Measurements from ENCODE around the gene ACSS2.

Gene ACSS2, protein sequence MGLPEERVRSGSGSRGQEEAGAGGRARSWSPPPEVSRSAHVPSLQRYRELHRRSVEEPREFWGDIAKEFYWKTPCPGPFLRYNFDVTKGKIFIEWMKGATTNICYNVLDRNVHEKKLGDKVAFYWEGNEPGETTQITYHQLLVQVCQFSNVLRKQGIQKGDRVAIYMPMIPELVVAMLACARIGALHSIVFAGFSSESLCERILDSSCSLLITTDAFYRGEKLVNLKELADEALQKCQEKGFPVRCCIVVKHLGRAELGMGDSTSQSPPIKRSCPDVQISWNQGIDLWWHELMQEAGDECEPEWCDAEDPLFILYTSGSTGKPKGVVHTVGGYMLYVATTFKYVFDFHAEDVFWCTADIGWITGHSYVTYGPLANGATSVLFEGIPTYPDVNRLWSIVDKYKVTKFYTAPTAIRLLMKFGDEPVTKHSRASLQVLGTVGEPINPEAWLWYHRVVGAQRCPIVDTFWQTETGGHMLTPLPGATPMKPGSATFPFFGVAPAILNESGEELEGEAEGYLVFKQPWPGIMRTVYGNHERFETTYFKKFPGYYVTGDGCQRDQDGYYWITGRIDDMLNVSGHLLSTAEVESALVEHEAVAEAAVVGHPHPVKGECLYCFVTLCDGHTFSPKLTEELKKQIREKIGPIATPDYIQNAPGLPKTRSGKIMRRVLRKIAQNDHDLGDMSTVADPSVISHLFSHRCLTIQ

GRCh38 chr20:34876406-34877282, at the start of gene ACSS2:
Gene ACSS2 (plus strand): TSS chr20:34876612. CDS start chr20:34876646, 34 bp downstream.
- H3K9me3 ChIP-seq (ENCODE audit: control insufficient read depth, insufficient read depth, low read length), result no peaks in the 10 kb centered on the region
- H3K4me3 ChIP-seq (ENCODE audit: low read depth, low read length), result peak within 1 kb of the TSS; percentile 84
- H3K27ac ChIP-seq (ENCODE audit: low read depth, low read length), result no peak within 1 kb of the TSS
- H3K36me3 ChIP-seq (ENCODE audit: control insufficient read depth, insufficient read depth, low read length), result no peaks in the 10 kb centered on the region
- no peak within 1 kb of the TSS for H3K9ac ChIP-seq (ENCODE audit: low read depth, low read length)
- H3K27me3 ChIP-seq (ENCODE audit: control insufficient read depth, insufficient read depth, low read length), result peaks cover 28% of the 10 kb centered on the region
- H3K4me1 ChIP-seq (ENCODE audit: control insufficient read depth, insufficient read depth, low read length), result peaks cover 24% of the 10 kb centered on the region

DNA sequence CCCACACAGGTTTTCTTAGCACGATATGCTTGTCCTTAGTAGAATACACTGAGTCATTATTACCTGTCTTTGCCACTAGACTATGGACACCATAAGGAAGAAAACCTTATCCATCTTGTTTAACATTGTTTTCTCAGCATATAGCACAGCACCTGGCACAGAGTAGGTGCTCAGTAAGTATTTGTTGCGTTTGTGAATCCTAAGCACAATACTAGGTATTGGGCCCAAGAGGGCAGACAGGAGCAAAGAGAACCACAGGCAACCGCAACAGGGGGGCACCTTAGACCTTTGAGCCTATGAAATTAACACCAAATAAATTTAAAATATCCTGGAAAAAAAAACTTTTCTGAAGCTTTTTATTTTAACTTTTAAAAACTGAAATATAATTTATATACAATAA, 47.2 kb upstream of the ACSS2 start:
- no peaks in the 10 kb centered on the region for H3K9me3 ChIP-seq (ENCODE audit: control insufficient read depth, insufficient read depth, low read length)
- peaks cover under 1% of the 10 kb centered on the region for H3K4me1 ChIP-seq (ENCODE audit: control insufficient read depth, insufficient read depth, low read length)
- no peak overlapping the region for H3K4me3 ChIP-seq (ENCODE audit: low read depth, low read length)
- no peak overlapping the region for H3K27ac ChIP-seq (ENCODE audit: low read depth, low read length)
- H3K36me3 ChIP-seq (ENCODE audit: control insufficient read depth, insufficient read depth, low read length), result no peaks in the 10 kb centered on the region
- no peak overlapping the region for H3K9ac ChIP-seq (ENCODE audit: low read depth, low read length)
- H3K27me3 ChIP-seq (ENCODE audit: control insufficient read depth, insufficient read depth, low read length), result no peaks in the 10 kb centered on the region

GRCh38 chr20:34831936-34832335, 44.5 kb upstream of the ACSS2 start:
- Histone ChIP-seq H3K4me3 (ENCODE audit: low read depth, low read length) (no peak overlapping the region), H3K9ac (ENCODE audit: low read depth, low read length) (no peak overlapping the region), H3K27ac (ENCODE audit: low read depth, low read length) (no peak overlapping the region), H3K4me1 (ENCODE audit: control insufficient read depth, insufficient read depth, low read length) (no peaks in the 10 kb centered on the region), H3K36me3 (ENCODE audit: control insufficient read depth, insufficient read depth, low read length) (no peaks in the 10 kb centered on the region), H3K27me3 (ENCODE audit: control insufficient read depth, insufficient read depth, low read length) (no peaks in the 10 kb centered on the region), H3K9me3 (ENCODE audit: control insufficient read depth, insufficient read depth, low read length) (no peaks in the 10 kb centered on the region)

DNA sequence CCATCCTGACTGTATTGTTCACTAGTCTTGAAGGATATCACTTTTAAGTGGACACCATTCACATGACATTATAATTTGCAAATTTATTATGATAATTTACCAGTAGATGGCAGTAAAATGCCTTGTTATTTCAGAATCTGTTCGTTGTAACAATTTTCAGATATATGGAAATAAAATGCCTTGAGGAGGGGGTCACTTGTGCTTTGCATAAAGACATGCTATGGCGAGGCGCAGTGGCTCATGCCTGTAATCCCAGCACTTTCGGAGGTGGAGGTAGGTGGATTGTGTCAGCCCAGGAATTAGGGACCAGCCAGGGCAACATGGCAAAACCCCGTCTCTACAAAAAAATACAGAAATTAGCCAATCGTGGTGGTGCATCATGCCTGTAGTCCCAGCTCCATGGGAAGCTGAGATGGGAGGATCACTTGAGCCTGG, 41.9 kb upstream of the ACSS2 start:
- Histone ChIP-seq H3K4me1 (ENCODE audit: control insufficient read depth, insufficient read depth, low read length) (no peaks in the 10 kb centered on the region), H3K4me3 (ENCODE audit: low read depth, low read length) (no peak overlapping the region), H3K27ac (ENCODE audit: low read depth, low read length) (no peak overlapping the region), H3K36me3 (ENCODE audit: control insufficient read depth, insufficient read depth, low read length) (no peaks in the 10 kb centered on the region), H3K27me3 (ENCODE audit: control insufficient read depth, insufficient read depth, low read length) (no peaks in the 10 kb centered on the region), H3K9ac (ENCODE audit: low read depth, low read length) (no peak overlapping the region), H3K9me3 (ENCODE audit: control insufficient read depth, insufficient read depth, low read length) (no peaks in the 10 kb centered on the region)

- H3K27ac ChIP-seq (ENCODE audit: low read depth, low read length), result no peak overlapping the region
- no peaks in the 10 kb centered on the region for H3K27me3 ChIP-seq (ENCODE audit: control insufficient read depth, insufficient read depth, low read length)
- no peak overlapping the region for H3K4me3 ChIP-seq (ENCODE audit: low read depth, low read length)
Measured at GRCh38 chr20:34842143-34842542, 34.3 kb upstream of the ACSS2 start.

DNA sequence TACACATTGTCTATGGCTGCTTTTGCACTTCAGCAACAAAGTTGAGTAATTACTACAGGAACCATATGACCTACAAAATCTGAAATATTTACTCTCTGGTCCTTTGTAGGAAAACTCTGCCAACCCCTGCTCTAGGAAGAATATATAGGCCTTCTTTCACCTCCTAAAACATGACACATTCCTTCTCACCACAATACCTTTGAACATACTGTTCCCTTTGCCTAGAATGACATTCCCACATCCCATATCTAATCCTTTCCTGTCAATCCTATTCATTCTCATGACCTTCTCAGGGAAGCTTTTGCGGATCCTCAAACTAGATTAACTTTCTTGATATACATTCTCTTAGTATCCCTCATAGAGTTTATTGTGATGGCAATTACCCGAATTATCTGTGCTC, 33.0 kb upstream of the ACSS2 start:
- H3K9ac ChIP-seq (ENCODE audit: low read depth, low read length), result no peak overlapping the region
- no peaks in the 10 kb centered on the region for H3K9me3 ChIP-seq (ENCODE audit: control insufficient read depth, insufficient read depth, low read length)
- no peak overlapping the region for H3K27ac ChIP-seq (ENCODE audit: low read depth, low read length)
- H3K4me1 ChIP-seq (ENCODE audit: control insufficient read depth, insufficient read depth, low read length), result no peaks in the 10 kb centered on the region
- no peaks in the 10 kb centered on the region for H3K27me3 ChIP-seq (ENCODE audit: control insufficient read depth, insufficient read depth, low read length)
- peaks cover 12% of the 10 kb centered on the region for H3K36me3 ChIP-seq (ENCODE audit: control insufficient read depth, insufficient read depth, low read length)
- no peak overlapping the region for H3K4me3 ChIP-seq (ENCODE audit: low read depth, low read length)

More at GRCh38 chr20:34842143-34842542, 34.3 kb upstream of the ACSS2 start:
- H3K9me3 ChIP-seq (ENCODE audit: control insufficient read depth, insufficient read depth, low read length), result no peaks in the 10 kb centered on the region
- H3K36me3 ChIP-seq (ENCODE audit: control insufficient read depth, insufficient read depth, low read length), result peaks cover 8% of the 10 kb centered on the region; the same call in 1 of the 2 replicates
- H3K4me1 ChIP-seq (ENCODE audit: control insufficient read depth, insufficient read depth, low read length), result no peaks in the 10 kb centered on the region
- no peak overlapping the region for H3K9ac ChIP-seq (ENCODE audit: low read depth, low read length)

GRCh38 chr20:34848597-34848996, 27.8 kb upstream of the ACSS2 start:
- no peaks in the 10 kb centered on the region for H3K27me3 ChIP-seq (ENCODE audit: control insufficient read depth, insufficient read depth, low read length)
- H3K36me3 ChIP-seq (ENCODE audit: control insufficient read depth, insufficient read depth, low read length), result peaks cover 39% of the 10 kb centered on the region

DNA sequence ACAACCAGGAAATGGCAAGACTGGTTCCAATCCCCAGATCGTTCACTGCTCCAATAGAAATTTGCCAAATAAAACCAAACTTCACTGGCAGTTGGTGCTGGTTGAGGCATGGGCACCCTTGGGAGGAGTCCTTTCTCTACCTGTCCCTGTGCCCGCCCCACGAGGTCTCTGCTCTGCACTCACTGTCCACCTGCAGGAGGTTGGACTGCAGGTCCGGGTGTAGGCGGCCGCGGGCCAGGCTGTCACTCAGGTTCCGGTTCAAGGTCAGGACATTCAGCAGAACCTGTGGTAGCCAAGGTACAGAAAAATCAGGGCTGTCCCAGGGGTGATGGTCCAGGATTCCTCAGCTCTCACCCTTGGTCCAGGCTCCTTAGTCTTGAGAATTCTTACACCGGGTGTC, 26.6 kb upstream of the ACSS2 start:
- no peak overlapping the region for H3K27ac ChIP-seq (ENCODE audit: low read depth, low read length)
- no peaks in the 10 kb centered on the region for H3K9me3 ChIP-seq (ENCODE audit: control insufficient read depth, insufficient read depth, low read length)
- H3K36me3 ChIP-seq (ENCODE audit: control insufficient read depth, insufficient read depth, low read length), result peaks cover 41% of the 10 kb centered on the region
- no peak overlapping the region for H3K4me3 ChIP-seq (ENCODE audit: low read depth, low read length)
- no peaks in the 10 kb centered on the region for H3K27me3 ChIP-seq (ENCODE audit: control insufficient read depth, insufficient read depth, low read length)
- no peak overlapping the region for H3K9ac ChIP-seq (ENCODE audit: low read depth, low read length)
- no peaks in the 10 kb centered on the region for H3K4me1 ChIP-seq (ENCODE audit: control insufficient read depth, insufficient read depth, low read length)

More at GRCh38 chr20:34848597-34848996, 27.8 kb upstream of the ACSS2 start:
- Histone ChIP-seq H3K4me1 (ENCODE audit: control insufficient read depth, insufficient read depth, low read length) (no peaks in the 10 kb centered on the region), H3K27ac (ENCODE audit: low read depth, low read length) (no peak overlapping the region), H3K9me3 (ENCODE audit: control insufficient read depth, insufficient read depth, low read length) (no peaks in the 10 kb centered on the region), H3K4me3 (ENCODE audit: low read depth, low read length) (no peak overlapping the region), H3K9ac (ENCODE audit: low read depth, low read length) (no peak overlapping the region)

DNA sequence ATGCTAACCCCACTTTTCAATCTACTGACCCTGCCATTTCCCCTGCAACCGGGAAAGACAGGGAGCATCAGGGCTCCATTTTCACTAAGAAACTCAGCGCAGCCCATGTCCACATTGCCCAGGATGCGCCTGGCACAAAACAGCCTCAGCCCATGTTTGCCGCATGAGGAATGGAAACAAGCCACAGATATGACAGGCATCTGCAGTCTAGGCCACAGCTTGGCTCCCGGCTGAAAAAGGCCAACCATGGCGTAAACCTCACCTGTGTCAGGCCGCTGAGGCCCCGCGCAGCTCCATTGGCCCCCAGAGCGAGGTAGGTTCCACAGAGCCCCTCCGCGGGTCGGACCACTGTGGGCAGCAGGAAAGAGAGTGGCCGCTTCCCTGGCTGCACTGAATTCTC, 25.4 kb upstream of the ACSS2 start:
- Histone ChIP-seq H3K9me3 (ENCODE audit: control insufficient read depth, insufficient read depth, low read length) (no peaks in the 10 kb centered on the region), H3K27me3 (ENCODE audit: control insufficient read depth, insufficient read depth, low read length) (no peaks in the 10 kb centered on the region), H3K4me3 (ENCODE audit: low read depth, low read length) (no peak overlapping the region), H3K27ac (ENCODE audit: low read depth, low read length) (no peak overlapping the region), H3K4me1 (ENCODE audit: control insufficient read depth, insufficient read depth, low read length) (no peaks in the 10 kb centered on the region), H3K36me3 (ENCODE audit: control insufficient read depth, insufficient read depth, low read length) (peaks cover 46% of the 10 kb centered on the region), H3K9ac (ENCODE audit: low read depth, low read length) (no peak overlapping the region)

- H3K4me3 ChIP-seq (ENCODE audit: low read depth, low read length), result no peak overlapping the region
- H3K9me3 ChIP-seq (ENCODE audit: control insufficient read depth, insufficient read depth, low read length), result no peaks in the 10 kb centered on the region
- no peaks in the 10 kb centered on the region for H3K4me1 ChIP-seq (ENCODE audit: control insufficient read depth, insufficient read depth, low read length)
- no peak overlapping the region for H3K9ac ChIP-seq (ENCODE audit: low read depth, low read length)
- H3K27ac ChIP-seq (ENCODE audit: low read depth, low read length), result no peak overlapping the region
- no peaks in the 10 kb centered on the region for H3K27me3 ChIP-seq (ENCODE audit: control insufficient read depth, insufficient read depth, low read length)
- peaks cover 46% of the 10 kb centered on the region for H3K36me3 ChIP-seq (ENCODE audit: control insufficient read depth, insufficient read depth, low read length)
Measured at GRCh38 chr20:34852298-34852697, 24.1 kb upstream of the ACSS2 start.

Measured in HUES48 (cell line).